Stimulated activated CD8-positive, alpha-beta memory T cell treated with anti-CD3 and anti-CD28 coated beads, Interleukin-12 subunit alpha, Interleukin-12 subunit beta, amount 100 ng/mL, for 4 hours (primary cell): ENCODE measurements around the gene FCRL3.
"Not testable (repeated sequence)": the region's sequence is repeated elsewhere in the genome, so short reads cannot be mapped to it uniquely, and the experiment has no call there.

Experiments used
- DNase-seq: peaks from one replicate; pipeline ENCODE4 v3.0.0-alpha.2; 2020; ENCODE audit warnings: low read depth

The FCRL3 gene, protein sequence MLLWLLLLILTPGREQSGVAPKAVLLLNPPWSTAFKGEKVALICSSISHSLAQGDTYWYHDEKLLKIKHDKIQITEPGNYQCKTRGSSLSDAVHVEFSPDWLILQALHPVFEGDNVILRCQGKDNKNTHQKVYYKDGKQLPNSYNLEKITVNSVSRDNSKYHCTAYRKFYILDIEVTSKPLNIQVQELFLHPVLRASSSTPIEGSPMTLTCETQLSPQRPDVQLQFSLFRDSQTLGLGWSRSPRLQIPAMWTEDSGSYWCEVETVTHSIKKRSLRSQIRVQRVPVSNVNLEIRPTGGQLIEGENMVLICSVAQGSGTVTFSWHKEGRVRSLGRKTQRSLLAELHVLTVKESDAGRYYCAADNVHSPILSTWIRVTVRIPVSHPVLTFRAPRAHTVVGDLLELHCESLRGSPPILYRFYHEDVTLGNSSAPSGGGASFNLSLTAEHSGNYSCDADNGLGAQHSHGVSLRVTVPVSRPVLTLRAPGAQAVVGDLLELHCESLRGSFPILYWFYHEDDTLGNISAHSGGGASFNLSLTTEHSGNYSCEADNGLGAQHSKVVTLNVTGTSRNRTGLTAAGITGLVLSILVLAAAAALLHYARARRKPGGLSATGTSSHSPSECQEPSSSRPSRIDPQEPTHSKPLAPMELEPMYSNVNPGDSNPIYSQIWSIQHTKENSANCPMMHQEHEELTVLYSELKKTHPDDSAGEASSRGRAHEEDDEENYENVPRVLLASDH

DNA sequence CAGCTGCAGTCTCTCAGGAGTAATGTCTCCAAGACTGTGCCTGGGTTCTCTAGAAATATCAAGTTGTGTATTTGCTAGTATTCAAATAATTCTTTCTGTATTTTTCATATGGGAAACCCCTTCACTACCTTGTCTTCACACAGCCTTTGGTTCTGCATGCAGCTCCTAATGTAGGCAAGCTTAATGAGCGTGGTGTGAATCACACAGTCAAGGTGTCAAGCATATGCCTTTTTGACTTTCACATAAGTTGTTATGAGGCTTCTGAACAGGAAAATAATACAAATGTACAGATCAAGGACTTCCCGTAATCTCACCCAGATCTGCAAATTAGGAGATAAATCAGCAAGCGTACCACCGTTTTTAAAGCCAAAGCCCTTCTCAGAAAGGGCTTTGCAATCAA is at the start of gene FCRL3:
TSS of gene FCRL3 (minus strand) at position 38 of the 400 bp plus-strand sequence. CDS start 280 bp downstream, outside the sequence.
- no peak for DNase-seq

DNA sequence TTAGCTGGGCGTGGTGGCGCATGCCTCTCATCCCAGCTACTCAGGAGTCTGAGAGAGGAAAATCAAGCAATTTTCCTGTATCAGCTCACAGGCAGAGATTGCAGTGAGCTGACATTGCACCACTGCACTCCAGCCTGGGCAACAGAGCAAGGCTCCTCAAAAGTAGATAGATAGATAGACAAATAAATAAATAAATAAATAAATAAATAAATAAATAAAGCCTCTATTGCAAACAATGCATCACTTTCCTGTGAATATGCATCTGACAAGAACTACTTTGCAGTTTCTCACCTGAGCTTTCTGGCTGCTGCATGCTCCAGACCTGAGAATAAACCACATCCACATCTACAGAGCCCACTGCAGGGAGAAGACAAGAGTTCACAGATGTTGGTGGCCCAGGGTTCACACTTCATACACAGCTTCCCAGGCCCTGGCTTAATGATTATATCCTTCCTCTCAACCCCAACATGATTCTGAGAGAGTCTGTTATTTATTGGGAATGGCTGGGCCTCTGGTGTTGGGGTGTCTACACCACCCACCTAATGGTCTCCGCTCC is 47.8 kb upstream of the FCRL3 start:
- DNase-seq, result no peak

DNA sequence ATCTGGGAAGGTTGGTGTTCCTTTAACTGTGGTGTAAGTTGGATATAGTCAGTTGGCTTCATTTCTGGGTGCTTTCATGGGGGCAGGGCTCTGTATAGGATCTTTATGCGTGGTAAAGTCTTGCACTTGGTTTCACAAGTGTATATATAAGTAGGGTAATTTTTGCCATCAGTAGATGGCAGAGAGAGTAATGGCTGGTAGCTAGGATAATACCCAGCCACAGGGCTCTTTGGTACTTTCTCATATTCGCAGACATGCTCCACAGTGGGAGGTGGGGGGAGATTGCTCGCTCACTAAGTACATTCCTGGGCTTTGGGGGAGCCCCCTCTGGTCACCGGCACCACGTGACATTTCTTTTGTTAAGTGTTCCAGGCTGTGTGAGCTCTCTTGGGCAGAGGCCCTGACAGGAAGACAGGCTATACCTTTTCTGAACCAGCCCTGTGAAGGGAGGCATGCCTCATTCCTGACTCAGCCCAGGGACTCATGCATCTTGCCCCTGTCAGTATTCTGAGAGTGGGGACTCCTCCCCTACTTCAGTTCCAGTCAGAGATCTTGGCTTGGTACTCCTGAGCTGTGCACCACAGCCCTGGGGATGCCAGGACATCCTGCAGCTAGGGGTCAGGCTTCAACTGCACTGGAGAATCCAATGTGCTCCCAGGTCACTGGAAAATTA is 38.8 kb upstream of the FCRL3 start:
- no peak for DNase-seq

DNA sequence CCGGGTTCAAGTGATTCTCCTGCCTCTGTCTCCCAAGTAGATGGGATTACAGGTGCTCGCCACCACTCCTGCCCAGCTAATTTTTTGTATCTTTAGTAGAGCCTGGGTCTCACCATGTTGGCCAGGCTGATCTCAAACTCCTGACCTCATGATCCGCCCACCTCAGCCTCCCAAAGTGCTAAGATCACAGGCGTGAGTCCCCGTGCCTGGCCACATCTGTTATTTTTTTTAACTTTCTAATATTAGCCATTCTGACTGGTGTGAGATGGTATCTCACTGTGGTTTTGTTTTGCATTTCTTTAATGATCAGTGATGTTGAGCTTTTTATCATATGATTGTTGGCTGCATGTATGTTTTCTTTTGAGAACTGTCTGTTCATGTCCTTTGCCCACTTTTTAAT is 35.4 kb upstream of the FCRL3 start:
- not testable (repeated sequence) for DNase-seq

DNA sequence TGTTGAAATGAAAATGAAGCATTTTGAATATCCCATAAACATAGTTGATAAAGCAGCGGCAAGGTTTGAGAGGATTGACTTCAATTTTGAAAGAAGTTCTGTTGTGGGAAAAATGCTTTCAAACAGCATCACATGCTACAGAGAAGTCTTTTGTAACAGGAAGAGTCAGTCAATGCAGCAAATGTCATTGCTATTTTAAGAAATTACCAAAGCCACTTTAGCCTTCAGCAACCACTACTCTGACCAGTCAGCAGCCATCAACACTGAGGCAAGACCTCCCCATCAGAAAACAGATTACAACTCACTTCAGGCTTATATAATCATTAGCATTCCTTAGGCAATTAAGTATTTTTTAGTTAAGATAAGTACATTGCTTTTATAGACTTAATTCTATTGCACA is 33.8 kb upstream of the FCRL3 start:
- no peak for DNase-seq

DNA sequence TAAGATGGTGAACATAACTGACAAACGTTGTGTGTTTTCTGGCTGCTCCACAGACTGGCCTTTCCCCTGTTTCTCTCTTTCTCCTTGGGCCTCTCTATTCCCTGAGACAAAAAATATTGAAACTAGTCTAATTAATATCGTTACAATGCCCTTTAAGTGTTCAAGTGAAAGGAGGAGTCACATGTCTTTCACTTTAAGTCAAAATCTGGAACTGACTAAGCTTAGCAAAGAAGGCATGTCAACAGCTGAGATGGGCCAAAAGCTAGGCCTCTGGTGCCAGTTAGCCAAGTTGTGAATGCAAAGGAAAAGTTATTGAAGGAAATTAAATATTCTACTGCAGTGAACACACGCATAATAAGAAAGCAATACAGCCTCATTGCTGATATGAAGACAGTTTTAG is 32.2 kb upstream of the FCRL3 start:
- DNase-seq, result no peak

DNA sequence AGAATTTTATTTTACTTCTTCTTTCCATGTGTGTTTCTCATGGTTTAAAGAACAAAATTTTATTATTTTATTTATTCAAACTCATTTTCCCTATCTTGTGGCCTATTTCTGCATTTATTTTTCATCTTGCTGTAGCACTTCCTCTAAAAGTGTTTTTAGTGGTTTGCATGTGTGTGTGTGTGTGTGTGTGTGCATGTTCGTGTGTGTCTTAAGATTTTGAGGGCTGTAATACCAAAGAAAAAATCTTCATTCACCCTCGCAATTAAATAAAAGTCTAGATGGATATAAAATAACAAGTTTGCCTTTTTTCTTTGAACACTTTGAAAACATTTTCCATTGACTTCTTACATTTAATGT is 24.6 kb upstream of the FCRL3 start:
- DNase-seq, result no peak

DNA sequence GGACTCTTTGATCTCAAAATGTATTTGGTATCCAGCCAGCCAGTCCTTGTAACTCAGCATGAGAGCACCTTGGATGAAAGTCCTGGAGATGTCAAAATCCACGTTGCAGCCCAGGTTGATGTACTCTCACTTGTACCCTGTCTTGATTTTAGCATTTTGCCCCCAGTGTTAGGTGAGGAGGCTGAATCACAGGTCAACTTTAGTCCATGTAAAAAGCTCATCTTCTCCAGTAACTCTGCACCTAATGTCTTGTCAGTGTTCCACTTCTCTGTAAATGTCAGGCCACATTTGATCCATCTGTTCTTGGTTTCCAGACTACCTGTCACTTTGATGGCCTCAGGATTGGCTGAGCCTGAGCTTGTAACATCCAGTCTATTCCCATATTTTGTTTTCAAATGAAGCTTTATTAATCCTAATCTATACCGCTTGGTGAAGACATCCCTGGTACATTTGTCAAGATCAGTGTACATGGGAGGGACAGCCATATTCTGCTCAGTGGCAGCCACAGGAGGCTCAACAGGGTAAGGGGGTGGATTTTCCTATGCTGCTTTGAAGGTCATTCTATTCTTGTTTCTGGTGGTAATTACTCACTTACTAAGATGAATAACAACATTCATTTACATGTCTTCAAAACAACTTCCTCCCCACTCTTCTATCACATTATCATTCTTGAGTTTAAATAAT is 24.1 kb upstream of the FCRL3 start:
- no peak for DNase-seq

GRCh38 chr1:157723157-157723556 is 22.6 kb upstream of the FCRL3 start:
- no peak for DNase-seq

DNA sequence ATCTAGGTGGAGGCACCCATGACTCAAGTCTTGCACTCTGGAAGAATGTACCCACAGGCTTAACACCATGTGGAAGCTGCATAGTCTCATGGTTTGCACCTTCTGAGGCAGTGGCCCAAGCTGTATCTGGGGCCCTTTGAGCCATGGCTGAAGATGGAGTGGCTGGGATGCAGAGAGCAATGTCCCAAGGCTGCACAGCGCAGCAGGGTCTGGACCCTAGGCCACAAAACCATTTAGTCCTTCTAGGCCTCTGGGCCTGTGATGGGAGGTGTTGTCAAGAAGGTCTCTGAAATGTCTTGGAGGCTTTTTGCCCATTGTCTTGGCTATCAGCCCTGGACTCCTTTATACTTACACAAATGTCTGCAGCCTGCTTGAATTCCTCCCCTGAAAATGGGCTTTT is 21.4 kb upstream of the FCRL3 start:
- no peak for DNase-seq

DNA sequence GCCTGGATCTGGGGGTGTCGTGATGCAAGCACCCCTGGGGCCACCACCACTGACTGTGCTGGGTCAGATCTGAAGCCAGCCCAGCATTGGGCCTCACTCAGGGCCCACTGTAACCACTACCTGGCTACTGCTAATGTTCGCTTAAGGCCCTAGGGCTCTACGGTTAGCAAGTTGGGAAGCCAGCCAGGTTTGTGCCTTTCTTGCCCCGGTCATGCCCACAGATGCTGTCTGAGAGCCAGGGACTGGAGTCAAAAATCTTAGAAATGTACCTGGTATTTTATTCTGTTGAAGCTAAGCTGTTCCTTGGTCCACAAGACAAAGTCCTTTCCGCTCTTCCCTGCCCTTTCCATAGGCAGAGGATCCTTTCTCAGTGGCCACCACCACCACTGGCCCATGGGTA is 15.2 kb upstream of the FCRL3 start:
- no peak for DNase-seq

DNA sequence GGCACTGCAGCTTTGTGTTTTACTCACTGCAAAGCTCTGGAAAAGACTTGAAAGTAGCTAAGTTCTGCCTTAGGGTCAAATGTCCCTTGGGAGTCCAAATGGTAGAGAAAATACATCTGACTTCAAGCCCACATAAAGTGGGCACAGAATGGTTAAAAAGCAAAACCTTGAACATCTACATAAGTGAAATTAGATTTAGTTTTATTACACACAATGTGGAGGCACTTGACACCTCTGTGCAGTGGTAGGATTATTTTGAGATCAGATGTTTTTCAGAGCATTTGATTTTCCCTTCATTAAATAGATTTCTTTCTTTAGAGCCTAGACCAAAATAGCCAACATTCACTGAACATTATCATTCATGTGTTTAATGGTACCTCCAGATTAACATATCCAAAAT is 11.2 kb upstream of the FCRL3 start:
- no peak for DNase-seq

DNA sequence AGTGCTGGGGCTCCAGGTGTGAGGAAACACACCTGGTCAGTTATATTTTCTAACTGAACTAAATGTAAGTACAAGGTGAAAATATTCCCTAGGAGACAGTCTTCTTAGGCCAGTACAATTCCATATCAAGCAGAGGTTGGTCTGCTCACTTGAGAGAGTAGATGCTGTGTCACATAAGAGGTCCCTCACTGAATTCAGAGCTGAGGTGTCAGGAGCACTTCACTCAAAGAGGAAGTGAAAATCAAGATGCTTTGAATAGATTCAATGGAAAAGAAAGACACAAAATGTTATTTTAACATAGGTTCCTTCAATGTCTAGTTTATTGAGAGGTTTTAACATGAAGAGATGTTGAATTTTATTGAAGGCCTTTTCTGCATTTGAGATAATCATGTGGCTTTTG is 4.3 kb upstream of the FCRL3 start:
- DNase-seq, result no peak

GRCh38 chr1:157703981-157704380 is 3.4 kb upstream of the FCRL3 start:
- no peak for DNase-seq

DNA sequence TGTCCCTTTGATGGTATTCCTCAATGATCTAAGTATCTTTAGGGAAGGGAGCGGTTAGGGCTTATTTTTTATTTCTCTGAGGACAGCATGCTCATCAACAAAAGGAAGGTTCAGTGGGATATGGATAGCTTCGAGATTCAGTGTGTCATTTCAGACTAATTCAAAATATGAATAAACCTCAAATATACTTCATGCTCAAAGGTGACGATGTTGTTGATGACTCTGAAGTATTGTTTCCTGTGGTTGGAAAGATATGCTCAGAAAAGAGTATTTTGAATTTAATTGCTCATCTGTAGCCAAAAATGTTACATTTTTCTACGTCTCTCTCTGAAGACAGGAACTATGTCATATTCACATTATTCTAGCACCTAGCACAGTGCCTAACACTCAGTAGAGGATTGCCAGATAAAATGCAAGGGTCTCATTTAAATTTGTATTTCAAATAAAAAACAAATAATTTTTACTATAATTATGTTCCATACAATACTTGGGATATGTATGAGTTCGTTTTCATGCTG is 1.8 kb upstream of the FCRL3 start:
- no peak for DNase-seq

DNA sequence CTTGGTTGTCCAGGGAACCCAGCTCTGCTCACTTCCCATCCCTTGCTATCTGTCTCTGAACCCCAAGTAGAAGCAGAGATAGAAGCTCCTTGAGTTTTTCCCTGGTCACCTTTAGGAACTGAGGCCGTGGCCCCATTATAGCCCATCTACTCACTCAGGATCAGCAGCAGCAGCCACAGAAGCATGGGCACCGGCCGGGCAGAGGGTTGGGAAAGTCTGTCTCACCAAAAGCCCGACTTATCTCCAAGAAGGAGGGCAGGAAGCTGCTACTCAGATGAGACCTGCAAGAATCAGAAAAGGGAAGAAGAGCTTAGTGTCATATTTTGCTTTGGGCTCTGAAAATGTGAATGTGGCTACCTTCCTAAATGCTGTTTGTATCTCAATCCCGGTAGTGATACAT is 264 bp downstream of the FCRL3 start:
- DNase-seq, result no peak

DNA sequence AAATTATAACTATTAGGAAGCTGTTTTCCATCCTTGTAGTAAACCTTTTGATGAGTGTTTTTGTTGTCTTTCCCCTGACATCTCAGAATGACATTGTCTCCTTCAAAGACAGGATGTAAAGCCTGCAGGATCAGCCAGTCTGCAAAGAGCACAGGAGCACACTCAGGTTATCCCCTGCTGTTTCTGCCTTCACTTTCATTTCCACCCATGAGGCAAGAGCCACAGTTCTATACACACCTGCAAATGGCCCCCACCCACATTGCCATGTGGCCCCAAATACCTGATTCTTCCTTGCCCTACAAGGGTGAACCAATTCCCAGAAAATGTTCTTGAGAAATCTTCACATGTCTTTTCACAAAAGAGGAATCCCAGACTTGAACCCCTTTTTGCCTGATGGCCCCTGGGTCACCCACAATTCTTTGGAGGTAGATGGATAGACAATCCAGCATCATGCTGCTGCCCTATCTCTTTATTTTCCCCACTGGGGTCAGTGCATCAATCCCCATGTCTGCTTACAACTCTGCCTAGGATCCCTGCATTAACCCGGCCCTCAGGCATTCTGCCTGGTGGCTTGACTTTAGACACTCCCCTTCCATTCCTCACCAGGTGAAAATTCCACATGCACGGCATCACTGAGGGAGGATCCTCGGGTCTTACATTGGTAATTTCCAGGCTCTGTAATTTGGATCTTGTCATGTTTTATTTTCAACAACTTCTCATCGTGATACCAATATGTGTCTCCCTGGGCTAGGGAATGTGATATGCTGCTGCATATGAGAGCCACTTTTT is 2.6 kb downstream of the FCRL3 start:
- no peak for DNase-seq

DNA sequence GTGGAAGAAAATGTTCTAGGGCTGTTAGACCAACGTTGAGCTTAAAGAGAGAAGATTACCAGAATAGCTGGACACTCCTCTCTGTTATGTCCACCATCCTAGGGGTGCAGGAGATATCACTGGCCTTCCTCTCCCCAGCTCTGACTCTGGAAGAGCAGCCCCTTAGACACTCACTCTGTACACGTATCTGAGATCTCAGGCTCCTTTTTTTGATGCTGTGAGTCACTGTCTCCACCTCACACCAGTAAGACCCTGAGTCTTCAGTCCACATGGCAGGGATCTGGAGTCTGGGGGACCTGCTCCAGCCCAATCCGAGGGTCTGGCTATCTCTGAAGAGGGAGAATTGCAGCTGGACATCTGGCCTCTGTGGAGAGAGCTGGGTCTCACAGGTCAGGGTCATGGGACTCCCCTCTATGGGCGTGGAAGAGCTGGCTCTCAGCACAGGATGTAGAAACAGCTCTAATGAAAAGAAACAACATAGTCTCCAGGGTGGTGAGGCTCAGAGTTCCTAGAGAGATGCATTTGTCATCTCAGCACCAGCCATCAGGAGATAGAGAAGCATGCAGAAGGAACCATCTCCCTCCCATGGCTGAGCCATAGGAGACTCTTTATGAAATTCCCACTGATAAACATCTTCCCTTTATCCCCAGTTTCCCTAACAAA is 3.5 kb downstream of the FCRL3 start:
- no peak for DNase-seq

DNA sequence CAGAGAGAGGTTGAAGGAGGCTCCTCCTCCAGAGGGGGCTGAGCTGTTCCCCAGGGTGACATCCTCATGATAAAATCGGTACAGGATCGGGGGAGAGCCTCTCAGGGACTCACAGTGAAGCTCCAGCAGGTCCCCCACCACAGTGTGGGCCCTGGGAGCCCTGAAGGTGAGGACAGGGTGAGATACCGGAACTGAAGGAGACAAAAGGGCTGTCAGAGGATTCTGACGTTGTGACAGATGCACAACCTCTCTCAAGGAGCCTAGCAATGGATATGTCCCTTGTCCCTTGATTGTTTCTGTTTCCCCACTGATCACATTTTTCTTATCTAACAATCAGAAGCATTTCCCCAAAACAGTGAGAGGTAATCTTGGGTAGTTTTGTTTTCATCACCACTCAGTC is 5.2 kb downstream of the FCRL3 start:
- DNase-seq, result no peak

GRCh38 chr1:157691285-157691920 is 9.2 kb downstream of the FCRL3 start:
- no peak for DNase-seq
